Dedifferentiated amniotic fluid mesenchymal stem cell (primary cell): ENCODE results near the gene TRAF5.
"Not testable (repeated sequence)": the region's sequence is repeated elsewhere in the genome, so short reads cannot be mapped to it uniquely, and the experiment has no call there.

Experiments used
- DNase-seq: peaks from one replicate; pipeline ENCODE4 v3.0.0-alpha.2; 2016; ENCODE audit errors: extremely low spot score

Gene TRAF5

DNA sequence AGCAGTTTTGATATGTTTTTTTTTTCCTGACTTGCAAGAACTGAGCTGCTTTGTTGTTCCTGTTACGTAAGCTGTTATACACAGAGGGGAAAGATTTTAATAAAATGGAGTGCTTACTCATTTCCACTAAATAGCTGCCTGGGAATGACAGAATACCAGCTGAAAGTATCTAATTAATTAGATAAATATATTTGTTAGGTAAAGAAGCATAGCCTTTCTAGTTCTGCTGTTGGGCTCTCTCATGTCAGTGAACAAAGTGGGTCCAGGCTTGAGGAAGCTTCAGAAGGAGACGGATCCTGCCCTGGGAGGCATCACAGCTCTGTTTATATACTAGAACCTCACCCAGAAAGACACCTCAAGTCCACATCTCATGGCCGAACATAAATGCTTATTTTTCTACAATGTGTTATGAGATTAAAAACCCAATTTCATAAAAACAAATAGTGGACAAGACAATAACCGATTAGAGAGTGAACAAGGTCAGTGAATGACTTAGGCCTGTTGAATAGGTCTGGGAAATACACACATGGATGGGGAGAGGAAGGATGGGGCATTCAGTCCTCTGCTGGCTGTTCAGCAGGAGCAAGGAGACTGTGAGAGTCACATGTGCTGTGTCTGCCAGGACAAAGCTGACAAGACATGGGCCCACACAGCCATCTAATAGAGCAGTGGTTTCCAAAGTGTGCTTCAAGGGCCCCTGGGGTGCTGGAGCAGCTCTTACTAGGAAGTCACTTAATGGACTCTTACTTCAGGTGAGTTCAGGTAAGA lies 20.6 kb downstream of the TRAF5 start:
- no peak for DNase-seq

DNA sequence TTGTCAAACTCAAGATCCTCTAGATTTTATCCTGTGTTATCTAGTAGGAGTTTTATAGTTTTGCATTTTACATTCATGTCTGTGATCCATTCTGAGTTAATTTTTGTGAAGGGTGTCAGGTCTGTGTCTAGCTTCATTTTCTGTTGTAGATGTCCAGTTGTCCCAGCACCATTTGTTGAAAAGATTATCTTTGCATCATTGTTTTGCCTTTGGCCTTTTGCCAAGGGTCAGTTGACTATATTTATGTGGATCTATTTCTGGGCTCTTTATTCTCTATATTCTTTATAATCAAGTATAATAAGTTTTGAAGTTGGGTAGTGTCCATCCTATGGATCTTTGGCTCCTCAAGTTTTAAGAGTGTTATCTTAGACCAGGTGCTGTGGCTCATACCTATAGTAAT lies 21.9 kb downstream of the TRAF5 start:
- DNase-seq = no peak

DNA sequence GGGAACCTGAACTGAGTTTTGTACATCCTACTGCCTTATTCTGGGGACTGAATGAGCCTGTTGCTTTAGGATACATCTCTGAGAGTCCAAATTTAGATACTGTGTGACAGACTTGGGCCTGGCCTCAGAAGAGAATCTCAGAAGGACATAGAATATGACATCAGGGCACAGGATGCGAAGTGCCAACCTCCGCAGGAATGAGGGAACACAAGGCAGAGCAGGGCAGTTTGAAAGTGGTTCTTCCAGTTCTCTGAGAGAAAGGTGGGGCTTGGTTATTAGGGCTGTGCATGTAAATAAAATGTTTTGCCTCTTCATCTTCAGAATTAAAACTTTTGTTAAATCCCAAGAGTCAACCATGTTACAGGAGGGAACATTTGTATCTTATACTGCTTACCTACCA lies 23.1 kb downstream of the TRAF5 start:
- no peak for DNase-seq

DNA sequence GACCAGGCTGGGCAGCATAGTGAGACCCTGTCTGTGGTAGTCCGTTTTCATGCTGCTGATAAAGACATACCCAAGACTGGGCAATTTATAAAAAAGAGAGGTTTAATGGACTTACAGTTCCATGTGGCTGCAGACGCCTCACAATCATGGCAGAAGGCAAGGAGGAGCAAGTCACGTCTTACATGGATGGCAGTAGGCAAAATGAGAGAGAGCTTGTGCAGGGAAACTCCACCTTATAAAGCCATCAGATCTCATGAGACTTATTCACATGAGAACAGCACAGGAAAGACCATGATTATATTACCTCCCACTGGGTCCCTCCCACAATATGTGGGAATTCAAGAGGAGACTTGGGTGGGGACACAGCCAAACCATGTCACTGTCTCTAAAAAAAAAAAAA lies 25.4 kb downstream of the TRAF5 start:
- not testable (repeated sequence) for DNase-seq

DNA sequence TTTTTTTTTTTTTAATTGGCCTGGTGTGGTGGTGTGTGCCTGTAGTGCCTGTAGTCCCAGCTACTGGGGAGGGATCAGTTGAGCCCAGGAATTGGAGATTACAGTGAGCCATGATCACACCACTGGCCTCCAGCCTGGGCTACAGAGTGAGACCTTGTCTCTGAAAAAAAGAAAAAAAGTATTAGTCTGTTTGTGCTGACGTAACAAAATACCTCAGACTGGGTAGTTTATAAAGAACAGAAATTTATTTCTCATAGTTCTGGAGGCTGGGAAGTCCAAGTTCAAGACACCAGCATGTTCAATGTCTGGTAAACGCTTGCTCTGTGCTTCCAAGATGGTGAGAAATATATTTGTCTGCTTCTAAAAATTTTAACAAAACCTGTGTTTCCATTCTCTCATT lies 25.8 kb downstream of the TRAF5 start:
- no peak for DNase-seq

DNA sequence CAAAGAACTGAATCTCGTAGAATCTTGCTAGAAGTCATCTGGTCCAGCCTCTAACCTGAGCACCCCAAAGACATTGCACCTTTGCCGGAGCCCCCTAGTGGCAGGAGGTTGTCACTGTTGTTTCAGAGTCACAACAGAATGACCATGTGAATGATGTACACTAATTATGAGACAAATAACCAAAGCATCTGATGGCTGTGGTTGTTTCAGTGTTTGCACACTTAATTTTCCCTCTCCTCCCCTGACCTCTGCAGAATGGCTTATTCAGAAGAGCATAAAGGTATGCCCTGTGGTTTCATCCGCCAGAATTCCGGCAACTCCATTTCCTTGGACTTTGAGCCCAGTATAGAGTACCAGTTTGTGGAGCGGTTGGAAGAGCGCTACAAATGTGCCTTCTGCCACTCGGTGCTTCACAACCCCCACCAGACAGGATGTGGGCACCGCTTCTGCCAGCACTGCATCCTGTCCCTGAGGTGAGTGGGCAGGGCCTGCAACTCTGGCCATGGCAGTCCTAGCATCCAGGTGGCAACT lies 26.4 kb downstream of the TRAF5 start:
- no peak for DNase-seq

DNA sequence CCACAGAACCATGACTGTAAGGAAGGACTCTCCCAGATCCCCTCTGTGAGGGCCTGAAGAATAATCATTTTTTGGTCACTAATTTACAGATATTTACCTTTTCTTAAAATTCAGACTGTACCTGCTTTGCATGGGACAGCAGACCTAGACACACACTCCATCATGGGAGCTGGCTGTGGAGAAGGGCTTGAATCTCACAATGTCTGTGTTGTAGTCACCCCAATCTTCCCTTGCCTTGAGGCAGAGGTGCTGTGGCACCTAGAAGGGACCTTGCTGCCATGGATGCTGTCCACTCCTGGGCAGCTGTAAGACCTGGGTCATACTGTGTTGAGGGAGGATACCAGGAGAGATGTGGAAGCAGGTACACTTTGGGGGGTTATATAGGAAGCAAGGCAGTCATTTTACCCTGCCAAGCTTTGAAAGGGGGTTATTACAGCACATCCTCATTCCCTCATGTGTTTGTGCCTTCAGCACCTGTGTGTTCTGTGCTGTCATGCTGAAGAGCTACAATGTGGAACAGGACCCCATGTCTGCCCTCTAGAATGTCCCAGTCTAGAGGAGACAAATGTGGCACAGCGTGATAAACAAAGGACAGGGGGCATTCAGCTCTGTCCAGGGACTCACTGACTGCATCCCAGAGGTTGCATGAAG lies 27.1 kb downstream of the TRAF5 start:
- no peak for DNase-seq

DNA sequence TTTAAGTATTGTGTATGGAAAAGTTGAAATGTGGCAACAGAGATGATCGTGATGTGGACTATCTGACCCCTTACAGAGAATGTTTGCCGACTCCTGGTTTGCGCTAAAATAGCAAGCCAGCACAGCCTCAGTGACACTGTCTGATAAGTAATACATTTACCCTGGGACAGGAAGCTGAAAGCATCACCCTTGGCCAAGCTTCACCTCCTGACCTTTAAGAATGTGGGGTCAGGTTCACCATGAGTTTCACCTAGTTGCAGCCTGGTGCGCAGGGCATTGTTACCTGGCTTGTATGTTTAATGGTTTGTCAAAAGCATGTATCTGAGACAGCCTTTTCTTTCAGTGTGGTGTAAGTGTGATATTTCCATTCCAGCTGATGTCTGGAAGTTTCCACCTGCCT lies 29.2 kb downstream of the TRAF5 start:
- no peak for DNase-seq

DNA sequence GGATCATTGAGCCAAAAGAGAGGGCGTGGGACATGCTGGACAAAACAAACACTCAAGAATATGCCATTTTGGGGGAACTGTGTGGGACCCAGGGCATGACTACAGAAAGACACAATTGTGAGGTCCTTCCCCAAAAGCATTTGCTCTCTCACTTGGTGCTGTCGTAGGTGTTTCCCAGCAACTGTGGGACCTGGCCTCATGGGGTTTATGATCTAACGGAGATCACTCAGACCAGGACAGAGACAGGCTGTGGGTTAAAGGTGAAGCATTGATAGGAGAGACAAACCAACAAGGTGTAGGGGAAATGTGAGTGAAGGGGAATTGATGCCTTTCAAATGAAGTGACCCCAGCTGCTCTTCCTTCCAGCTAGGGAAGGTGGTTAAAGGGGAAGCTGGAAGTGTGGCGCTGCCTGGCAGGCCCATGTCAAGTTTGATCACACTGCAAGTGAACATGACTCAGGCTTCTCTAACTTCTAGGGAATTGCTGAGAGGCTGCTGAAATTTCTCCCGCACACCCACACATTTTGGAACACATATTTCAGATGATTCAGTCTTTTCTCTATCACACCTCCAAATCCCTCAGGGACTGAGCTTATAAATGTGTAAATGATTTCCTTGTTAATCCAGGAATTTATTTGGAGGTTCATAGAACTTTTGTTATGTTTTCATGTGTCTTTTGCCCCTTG lies 30.2 kb downstream of the TRAF5 start:
- DNase-seq = peak; percentile 22

DNA sequence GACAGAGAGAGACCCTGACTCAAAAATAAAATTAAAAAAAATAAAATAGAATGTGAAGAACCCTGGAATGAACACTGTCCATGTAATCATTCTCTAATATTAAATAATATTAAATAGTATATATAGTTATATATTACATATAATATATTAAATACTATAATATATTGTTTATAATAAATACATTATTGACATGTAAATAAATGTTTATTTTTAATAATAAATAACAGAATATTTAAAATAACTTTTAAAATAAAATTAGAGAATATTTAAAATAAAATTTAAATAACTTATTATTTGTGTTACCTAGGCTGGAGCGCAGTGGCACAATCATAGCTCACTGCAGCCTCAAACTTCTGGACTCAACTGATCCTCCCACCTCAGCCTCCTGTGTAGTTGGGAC lies 32.1 kb downstream of the TRAF5 start:
- no peak for DNase-seq

DNA sequence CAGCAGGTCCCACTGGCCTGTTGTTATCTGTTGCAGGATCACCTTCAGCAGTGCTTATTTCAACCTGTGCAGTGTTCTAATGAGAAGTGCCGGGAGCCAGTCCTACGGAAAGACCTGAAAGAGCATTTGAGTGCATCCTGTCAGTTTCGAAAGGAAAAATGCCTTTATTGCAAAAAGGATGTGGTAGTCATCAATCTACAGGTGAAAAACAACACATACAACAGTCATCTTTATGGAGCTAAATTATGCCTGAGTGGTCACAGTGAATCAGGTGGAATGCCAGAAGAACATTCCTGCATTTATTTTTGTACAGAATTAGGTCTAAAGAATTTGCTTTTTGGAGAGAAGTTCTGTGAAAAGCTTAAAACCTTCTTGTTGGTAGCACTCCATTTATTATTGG lies 33.2 kb downstream of the TRAF5 start:
- no peak for DNase-seq

DNA sequence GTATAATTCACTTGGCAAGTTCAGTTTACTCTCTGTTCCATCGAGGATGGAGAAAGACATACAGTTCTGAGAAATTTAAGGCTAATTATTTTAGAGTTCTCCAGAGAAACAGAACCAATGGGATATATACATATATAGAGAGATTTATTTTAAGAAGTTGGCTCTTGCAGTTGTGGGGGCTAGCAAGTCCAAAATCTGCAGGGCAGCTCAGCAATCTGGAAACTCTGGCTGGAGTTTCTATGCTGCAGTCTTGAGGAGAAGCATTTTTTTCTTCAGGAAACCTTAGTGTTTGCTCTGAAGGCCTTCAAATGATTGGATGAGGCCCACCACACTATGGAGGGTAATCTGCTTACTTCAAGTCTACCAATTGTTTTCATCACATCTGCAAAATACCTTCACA lies 34.6 kb downstream of the TRAF5 start:
- DNase-seq = no peak

DNA sequence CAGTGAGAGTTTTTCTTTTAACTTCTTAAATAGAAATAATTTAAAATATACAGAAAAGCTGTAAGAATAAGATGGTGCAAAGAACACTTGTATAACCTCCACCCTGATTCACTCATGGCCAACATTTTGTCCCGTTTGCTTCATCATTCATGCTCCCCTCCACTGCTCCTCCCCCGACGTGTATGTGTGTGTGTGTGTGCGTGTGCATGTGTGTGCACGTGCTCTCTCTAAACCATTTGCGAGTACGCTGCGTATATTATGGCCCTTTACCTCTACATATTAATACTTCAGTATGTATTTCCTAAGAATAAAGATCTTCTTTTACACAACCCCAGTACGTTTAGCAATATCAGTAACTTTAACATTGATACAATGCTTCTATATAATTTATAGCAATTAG lies 43.0 kb downstream of the TRAF5 start:
- DNase-seq = no peak

DNA sequence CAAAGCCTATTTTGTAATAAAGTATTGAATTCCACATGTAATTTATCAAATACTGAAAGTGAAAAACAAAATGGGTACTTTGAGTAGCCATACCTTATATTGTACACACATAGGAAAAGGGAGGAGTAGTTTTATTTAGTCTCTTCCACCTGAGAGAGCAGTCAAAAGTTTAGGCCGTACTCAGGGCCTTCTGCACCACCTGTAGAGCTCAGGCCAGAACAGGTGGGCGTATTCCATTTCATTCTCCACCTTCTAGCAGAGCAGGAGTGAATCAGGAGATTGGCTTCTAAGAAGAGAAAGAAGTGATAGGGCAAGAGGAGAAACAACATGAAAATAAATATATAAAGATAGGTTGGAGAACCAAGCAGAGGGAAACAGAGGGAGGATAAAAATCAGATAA lies 44.0 kb downstream of the TRAF5 start:
- no peak for DNase-seq

DNA sequence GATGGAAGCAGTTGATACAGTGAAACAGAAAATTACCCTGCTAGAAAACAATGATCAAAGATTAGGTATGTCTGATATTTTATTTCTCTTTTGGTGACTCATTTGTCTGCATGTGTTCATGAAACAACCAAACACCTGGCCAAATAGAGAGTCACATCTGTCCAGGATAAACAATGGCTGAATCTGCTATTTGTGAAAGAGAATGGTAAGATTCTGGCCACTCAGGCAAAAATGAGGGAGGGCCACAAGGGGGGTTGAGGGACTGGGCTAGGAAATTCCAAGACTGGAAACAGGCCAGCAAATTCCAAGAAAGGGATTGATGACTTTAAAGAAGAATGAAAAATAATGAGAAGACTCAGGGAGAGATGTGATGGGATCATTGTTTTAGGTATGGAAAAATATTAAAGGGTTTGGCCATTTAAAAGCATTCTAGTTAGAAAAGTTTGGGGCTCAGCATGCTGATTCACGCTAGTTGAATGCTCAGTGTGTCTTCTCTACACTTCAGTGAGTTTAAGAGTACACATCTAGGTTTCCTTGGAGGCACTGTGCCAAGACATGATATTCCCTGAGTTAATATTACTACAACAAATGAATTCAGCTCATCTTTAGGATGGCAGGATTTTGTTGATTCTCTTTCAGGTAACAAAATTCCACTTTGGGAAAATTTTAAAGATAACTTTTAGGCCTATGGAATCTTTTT lies 44.9 kb downstream of the TRAF5 start:
- DNase-seq = no peak

DNA sequence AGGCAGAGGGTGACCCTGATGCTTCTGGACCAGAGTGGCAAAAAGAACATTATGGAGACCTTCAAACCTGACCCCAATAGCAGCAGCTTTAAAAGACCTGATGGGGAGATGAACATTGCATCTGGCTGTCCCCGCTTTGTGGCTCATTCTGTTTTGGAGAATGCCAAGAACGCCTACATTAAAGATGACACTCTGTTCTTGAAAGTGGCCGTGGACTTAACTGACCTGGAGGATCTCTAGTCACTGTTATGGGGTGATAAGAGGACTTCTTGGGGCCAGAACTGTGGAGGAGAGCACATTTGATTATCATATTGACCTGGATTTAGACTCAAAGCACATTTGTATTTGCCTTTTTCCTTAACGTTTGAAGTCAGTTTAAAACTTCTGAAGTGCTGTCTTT lies 45.8 kb downstream of the TRAF5 start:
- DNase-seq = no peak

DNA sequence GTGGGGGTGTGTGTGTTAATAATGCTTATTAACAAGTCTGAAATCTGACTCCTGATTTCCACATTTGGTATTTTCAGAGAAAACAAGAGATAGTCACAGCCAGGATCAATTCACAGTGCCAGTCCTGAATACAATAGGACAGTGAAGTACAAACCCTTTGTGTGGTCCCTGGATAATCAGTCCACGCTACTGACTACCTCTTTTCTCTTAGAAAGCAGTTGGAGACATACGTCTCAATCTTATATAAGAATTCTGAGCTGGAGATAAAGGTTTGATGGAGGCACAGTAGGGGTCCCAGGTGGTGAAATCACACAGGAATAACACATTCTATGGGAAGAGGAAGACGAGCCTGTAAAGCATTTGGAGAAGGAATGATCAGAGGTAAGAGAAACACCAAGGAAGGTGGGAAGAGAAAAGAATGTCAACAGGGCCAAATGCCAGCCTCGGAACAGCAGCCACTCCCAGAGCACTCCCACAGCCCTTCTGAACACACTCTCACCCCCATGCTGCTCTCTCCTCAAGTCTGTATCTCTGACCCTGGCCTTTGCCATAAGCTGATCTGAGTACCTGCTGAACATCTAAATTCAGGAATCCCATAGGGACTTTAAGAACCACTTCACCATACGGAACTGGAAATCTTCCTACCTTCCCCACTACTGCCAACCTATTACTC lies 48.6 kb downstream of the TRAF5 start:
- DNase-seq = no peak

DNA sequence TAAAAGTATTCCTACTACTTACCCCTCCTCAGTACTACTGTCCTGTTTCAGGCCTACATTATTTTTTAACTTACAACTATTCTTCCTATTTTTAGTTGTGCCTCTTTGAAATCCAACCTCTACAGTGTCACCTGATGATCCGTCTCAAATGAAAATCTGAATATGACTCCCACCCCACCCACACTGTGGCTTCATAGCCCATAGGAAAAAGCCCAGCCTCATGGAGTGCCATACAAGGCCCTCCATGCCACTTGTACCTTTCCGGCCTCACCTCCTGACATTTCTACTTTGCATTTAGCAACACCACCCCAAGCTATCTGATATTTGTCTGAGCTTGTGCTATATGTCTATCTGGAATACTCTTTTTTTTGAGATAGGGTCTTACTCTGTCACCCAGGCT lies 49.3 kb downstream of the TRAF5 start:
- DNase-seq = no peak

DNA sequence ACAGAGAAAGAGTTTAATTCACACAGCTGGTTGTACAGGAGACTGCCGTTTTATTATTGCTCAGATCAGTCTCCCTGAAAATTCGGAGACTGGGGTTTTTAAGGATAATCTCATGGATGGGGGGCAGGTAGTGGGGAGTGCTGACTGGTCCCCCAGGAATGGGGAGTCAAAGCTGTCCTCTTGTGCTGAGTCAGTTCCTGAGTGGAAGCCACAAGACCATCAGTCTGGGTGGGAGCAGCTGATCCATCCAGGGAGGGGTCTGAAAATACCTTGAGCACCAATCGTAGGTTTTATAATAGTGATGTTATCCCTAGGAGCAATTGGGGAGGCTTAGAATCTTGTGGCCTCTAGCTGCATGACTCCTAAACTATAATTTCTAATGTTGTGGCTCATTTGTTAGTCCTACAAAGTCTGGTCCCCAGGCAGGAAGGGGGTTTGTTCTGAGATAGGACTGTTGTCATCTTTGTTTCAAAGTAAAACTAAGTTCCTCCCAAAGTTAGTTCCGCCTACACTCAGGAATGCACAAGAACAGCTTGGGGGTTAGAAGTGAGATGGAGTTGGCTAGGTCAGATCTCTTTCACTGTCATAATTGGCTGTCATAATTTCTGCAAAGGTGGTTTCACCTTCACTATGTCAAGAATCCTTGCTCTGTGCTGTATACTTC lies 50.3 kb downstream of the TRAF5 start:
- no peak for DNase-seq

DNA sequence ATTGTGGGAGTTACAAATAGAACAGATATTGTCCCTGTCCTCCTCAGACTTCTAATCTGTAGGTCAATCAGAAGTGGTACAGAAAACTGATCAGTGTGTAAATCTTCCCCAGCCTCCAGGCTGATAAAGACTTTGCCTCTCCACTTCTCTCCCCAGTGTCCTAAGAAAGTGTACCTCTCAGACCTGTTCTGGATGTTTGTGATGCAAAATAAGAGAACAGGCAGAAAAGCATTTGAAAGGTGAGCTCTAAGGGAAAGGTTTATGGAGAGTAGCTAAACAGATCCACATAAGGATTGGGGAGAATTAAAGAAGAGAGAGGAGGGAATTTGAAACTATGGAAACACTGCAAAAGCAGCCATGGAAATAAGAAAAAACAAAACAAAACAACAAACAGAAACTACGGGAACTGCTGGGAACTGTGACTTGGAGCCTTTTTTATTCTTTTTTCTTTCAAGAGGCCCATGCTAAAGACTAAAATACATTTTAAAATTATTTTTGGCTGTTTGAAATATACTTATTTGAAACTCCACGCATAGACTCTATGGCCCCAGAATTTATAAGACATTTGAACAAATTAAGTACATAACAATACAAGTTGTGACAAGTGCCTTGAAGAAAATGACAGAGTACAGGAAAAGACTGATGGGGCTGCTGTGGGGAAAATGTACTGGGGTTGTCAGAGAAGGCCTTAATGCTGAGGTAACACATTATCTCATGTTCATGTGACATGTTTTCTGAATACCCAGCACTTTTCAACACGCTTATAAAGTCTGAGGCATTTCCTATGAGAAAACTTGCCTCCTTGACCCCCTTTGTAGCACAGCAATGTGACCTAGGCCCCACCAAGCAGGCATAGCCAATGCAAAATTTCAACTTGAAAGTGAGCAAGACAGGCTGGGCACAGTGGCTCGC lies 51.2 kb downstream of the TRAF5 start:
- DNase-seq = no peak
